ENCODE results near the gene ZNF358.

Gene ZNF358

GRCh38 chr19:7515645-7516151 is at the start of gene ZNF358:
TSS of gene ZNF358 (plus strand) at chr19:7516103. CDS start at chr19:7519243, 3,140 bp downstream.
- DNase-seq: peak; percentile 27 to 42

GRCh38 chr19:7467009-7467989 is 48.6 kb upstream of the ZNF358 start:
- no peak for DNase-seq

- no peak for DNase-seq
Measured at GRCh38 chr19:7468840-7469239, 47.1 kb upstream of the ZNF358 start.

GRCh38 chr19:7469669-7470285 is 46.1 kb upstream of the ZNF358 start:
- DNase-seq: no peak

- DNase-seq: no peak
Measured at GRCh38 chr19:7470540-7471305, 45.2 kb upstream of the ZNF358 start.

GRCh38 chr19:7471696-7472615 is 43.9 kb upstream of the ZNF358 start:
- DNase-seq: no peak

- DNase-seq: no peak
Measured at GRCh38 chr19:7475665-7476064, 40.2 kb upstream of the ZNF358 start.

GRCh38 chr19:7476241-7476640 is 39.7 kb upstream of the ZNF358 start:
- DNase-seq: no peak

GRCh38 chr19:7476777-7477494 is 39.0 kb upstream of the ZNF358 start:
- DNase-seq: no peak

- no peak for DNase-seq
Measured at GRCh38 chr19:7477758-7478157, 38.1 kb upstream of the ZNF358 start.

GRCh38 chr19:7478173-7478842 is 37.6 kb upstream of the ZNF358 start:
- DNase-seq: no peak

- no peak for DNase-seq
Measured at GRCh38 chr19:7478843-7479227, 37.1 kb upstream of the ZNF358 start.

GRCh38 chr19:7480222-7480969 is 35.5 kb upstream of the ZNF358 start:
- DNase-seq: no peak

GRCh38 chr19:7480970-7481255 is 35.0 kb upstream of the ZNF358 start:
- DNase-seq: no peak

GRCh38 chr19:7482584-7483439 is 33.1 kb upstream of the ZNF358 start:
- no peak for DNase-seq

GRCh38 chr19:7483720-7484201 is 32.1 kb upstream of the ZNF358 start:
- no peak for DNase-seq

- no peak for DNase-seq
Measured at GRCh38 chr19:7486923-7487322, 29.0 kb upstream of the ZNF358 start.

GRCh38 chr19:7488736-7489353 is 27.1 kb upstream of the ZNF358 start, which contains the start of gene PEX11G:
TSS of gene PEX11G (minus strand) at chr19:7489035. CDS start at chr19:7489010, 25 bp downstream.
- DNase-seq: peak; percentile 90 to 91
